CD4-positive, alpha-beta T cell treated with Interleukin-10 for 1 hour (primary cell): Measurements from ENCODE around the gene TMEM82.

Source experiments
- DNase-seq: peaks from one replicate; pipeline ENCODE4 v3.0.0-alpha.2; 2020

TMEM82 gene

DNA sequence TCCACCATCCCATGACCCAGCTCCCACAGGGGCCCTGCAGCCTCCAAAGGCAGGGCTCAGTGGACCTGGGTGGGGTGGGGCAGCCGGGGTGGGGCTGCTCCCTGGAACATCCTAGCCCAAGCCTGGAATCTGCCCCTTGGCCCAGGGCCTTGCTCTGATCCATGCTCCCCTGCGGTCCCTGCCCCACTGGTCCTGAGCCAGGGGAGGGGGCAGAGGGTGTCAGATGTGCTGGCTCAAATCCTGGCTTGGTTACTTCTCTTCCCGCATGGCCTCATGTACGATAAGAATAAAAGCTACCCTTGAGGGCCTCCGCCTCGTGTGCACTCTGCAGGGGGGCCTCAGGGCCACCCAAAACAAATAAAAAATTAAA is 5.4 kb upstream of the TMEM82 start:
- DNase-seq, result no peak

DNA sequence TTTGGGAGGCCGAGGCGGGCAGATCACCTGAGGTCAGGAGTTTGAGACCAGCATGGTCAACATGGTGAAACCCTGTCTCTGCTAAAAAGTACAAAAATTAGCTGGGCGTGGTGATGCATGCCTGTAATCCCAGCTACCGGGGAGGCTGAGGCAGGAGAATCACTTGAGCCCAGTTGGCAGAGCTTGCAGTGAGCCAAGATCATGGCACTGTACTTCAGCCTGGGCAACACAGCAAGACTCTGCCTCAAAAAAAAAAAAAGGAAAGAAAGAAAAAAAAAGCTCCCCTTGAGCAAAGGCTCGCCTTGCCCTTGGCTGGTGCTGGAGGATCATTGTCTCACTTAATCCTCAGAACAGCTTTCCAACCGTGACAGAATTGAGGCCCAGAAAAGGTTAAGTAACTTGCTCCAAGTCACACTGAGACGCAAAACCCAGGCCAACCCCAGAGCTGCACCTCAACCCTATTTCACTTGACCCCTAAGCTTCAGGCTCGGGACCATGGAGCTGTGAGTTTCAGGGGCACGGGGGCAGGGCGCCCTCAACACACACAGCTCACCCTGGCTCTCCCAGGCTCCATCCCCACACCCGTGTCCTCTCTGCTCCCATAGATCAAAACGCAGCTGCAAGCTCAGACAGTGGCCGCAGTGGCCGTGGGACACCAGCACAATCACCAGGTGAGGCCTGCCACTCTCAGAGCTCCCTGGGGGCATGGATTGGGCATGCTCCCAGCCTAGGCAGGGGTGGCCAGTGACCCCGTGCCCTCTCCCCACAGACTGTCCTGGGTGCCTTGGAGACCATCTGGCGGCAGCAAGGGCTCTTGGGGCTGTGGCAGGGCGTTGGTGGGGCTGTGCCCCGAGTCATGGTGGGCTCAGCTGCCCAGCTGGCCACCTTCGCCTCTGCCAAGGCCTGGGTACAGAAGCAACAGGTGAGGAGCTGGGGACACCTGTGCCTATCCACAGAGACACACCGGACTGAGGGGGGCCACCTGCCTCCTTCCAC is 4.7 kb upstream of the TMEM82 start:
- no peak for DNase-seq

DNA sequence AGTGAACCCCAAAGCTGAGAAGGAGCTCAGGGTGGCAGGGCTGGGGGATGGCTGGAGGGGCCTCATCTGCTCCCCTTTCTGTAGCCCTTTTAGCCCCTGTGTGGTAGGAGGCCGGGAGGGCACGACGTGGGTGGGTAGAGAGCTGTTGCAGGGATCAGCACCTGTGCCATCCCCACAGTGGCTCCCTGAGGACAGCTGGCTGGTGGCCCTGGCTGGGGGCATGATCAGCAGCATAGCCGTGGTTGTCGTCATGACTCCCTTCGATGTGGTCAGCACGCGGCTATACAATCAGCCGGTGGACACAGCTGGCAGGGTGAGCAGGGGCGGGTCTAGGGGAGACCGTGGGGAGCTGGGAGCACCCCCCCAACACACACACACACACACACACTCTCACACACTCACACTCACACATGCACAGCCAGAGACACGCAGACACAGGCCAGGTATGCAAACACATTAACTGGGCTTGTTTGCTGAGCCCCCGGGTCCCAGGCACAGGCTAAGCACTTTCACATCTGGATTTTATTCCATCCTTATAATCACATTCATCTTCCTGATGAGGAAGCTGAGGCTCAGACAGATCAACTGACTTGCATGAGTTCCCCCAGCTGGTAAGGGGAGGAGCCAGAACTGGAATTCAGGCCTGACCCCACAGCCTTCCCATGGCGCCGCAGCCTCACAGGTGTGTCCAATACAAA is 3.7 kb upstream of the TMEM82 start:
- DNase-seq, result no peak

- no peak for DNase-seq
Measured at GRCh38 chr1:15739259-15739658, 3.0 kb upstream of the TMEM82 start.

DNA sequence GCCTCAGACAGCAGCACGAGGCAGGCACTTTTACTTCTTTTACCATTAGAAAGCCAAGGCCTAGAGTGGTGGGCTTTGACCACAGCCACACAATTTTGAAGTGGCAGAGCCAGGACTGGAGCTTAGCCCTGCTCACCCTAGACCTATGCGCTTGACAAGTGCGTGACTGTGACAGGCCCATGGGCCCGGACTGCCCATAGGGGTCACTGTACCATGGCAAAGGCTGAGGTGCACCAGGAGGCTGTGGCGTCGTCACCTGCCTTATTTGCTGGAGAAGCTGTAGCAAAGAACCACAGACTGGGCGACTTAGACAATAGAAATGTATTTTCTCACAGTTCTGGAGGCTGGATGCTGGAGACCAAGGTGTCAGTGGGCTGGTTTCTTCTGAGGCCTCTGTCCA is 2.6 kb upstream of the TMEM82 start:
- no peak for DNase-seq

- DNase-seq, result peak; percentile 65
Measured at GRCh38 chr1:15740924-15741850, 1.1 kb upstream of the TMEM82 start.

- no peak for DNase-seq
Measured at GRCh38 chr1:15744122-15744679, 1.9 kb downstream of the TMEM82 start.

- DNase-seq, result no peak
Measured at GRCh38 chr1:15747378-15747777, 5.1 kb downstream of the TMEM82 start.

- no peak for DNase-seq
Measured at GRCh38 chr1:15748264-15748663, 6.0 kb downstream of the TMEM82 start.

- DNase-seq, result no peak
Measured at GRCh38 chr1:15748690-15749398, 6.5 kb downstream of the TMEM82 start.

DNA sequence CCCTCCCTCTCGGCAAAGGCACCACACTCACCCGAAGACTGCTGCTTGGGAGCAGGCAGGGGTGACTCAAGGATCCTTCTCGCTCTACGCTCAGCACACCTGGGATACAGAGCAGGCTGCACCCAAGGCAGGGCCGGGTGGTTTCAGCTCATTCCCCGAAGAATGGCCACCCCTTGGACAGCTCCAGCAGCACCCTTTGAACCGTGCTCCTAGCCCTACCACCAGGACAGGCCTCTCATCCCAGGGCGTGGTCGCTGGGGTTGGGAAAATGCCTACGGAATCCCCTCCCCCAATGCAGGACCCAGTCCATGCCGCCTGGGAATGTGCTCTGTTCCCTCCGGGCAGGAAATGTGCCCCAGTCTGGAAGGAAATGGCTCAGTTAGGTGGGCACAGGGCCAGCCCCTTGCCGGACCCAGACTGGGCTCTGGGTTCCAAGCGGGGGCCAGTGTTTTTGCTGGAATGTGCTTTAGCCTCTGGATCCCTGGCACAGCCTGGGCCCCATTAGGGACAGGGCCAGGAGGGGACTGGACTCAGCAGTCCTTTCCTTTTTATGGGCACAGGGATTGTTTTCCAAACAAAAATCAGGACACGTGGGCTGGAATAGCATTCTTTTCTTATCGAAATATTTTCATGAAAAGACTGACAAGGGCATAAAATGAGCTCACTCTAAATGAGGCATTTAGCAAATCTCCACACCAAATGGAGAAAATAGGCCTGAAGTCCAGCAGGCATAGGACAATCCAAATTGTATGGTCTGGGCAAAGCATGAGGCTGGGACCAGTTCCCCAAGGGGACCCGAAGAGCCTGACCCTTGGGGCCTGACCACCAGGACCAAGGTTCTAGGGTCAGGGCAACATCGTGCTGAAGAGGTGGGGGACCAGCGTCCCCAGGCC is 7.3 kb downstream of the TMEM82 start:
- DNase-seq, result no peak

GRCh38 chr1:15750924-15751323 is 8.6 kb downstream of the TMEM82 start:
- DNase-seq, result no peak

DNA sequence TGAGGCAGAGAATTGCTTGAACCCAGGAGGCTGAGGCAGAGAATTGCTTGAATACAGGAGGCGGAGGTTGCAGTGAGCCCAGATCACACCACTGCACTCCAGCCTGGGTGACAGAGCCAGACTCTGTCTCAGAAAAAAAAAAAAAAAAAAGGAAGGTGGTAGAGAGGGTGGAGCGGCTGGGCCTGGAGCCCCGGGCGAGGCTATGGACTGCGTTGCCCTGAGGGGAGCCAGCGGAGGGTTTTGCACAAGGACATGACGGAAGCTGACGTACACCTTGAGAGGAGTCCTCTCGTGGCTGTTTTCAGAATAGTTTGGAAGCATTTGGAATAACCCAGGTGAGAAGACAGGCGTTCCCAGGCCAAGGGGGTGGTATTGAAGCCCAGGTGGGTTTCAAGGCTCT is 9.4 kb downstream of the TMEM82 start:
- DNase-seq, result no peak

- DNase-seq, result no peak
Measured at GRCh38 chr1:15753776-15754175, 11.5 kb downstream of the TMEM82 start.

DNA sequence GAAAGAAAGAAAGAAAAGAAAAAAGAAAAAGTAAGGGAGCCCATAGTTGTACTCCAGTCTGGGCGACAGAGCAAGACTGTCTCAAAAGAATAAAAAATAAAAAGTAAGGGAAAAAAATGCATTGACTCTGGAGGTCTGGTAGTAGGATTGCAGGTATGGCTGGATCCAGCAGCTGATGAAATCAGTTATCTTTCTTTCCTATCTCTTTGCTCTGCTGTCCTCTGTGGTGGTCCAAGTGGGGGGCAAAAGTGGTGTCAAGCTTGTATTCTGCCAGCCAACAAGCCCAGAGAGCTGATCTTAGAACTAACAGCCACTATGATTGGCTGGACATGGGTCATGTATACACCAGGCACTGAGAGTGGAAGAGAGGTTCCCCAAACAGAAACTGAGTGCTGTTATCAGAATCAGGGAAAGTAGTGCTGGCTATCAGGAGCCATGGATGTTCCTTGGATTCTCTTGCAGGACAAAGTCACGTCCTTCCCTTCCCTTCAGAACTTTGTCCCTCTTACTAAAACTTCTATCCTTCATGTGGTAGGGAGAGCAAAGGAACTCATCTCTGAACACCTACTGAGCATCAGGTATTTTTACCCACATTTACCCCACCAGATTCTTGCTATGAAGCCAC is 12.8 kb downstream of the TMEM82 start:
- DNase-seq, result no peak

GRCh38 chr1:15755646-15756040 is 13.3 kb downstream of the TMEM82 start:
- DNase-seq, result no peak

DNA sequence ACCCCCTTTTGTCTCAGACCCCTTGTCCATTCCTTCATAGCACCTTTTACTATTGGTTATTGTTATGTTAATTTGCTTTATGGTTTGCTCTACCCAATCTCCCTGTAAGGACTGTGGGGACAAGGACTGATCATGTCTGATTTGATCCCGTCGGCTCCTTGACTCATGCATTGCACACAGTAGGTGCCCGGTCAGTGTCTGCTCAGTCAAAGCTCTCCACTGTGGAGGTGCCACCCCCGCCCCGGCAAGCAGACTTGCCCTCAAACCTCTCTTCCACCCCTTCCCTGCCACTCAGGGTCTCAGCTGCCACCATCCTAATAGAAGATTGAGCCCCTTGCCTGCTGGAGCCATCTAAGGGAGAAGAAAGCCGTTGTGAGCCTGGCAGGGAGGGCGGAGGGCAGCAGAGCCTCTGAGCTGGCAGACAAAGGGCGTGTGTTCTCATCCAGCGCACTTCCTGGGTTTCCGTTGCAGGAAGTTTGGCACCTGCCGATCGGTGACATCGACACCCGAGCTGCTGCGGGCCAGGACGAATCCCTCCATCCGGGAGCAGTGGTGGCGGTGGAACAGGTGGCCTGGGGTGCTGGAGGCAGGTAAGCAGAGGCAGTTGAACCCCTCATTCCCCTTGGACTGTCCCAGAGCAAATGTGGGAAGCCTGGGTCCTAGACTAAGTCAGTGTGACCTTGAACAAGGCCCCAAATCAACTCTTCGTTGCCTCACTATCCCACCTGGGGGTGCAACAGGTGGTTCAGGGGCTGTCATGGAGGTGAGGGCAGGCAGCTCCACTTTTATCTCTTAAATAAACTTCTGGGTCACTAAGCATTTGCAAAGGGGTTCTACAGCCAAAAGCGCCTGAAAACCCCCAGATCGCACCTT is 14.1 kb downstream of the TMEM82 start:
- DNase-seq, result no peak

- no peak for DNase-seq
Measured at GRCh38 chr1:15757016-15757543, 14.8 kb downstream of the TMEM82 start.
